GM12801 (cell line): ENCODE measurements around the gene CALB2.

Experiments
- TF ChIP-seq, protein P1 (sequence below): IDR thresholded peaks from one replicate; pipeline ENCODE4 v1.5.1; 2011; ENCODE audit warnings: control low read depth; ENCODE audit not compliant: insufficient read length; ENCODE audit errors: extremely low read depth

CALB2 gene

DNA sequence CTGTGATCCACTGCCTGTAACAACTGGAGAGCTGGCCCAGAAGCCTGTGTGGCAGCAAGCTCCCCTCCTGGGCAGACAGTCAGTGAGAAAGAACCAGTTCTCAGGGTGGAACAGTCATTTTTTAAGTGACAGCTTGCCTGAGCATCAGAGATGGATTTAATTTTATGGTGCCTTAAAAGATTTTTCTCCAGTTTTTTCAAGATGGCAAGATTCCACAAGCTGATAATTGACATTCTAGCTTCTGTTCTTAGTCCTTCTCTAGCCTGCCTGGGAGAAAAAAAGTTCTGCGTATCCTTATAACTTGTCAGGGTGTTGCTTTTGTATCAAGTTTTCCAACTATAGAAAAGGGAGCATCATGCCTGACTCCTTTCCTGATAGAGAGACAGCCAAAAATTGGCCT, 21.2 kb downstream of the CALB2 start:
- TF ChIP-seq, protein P1, sequence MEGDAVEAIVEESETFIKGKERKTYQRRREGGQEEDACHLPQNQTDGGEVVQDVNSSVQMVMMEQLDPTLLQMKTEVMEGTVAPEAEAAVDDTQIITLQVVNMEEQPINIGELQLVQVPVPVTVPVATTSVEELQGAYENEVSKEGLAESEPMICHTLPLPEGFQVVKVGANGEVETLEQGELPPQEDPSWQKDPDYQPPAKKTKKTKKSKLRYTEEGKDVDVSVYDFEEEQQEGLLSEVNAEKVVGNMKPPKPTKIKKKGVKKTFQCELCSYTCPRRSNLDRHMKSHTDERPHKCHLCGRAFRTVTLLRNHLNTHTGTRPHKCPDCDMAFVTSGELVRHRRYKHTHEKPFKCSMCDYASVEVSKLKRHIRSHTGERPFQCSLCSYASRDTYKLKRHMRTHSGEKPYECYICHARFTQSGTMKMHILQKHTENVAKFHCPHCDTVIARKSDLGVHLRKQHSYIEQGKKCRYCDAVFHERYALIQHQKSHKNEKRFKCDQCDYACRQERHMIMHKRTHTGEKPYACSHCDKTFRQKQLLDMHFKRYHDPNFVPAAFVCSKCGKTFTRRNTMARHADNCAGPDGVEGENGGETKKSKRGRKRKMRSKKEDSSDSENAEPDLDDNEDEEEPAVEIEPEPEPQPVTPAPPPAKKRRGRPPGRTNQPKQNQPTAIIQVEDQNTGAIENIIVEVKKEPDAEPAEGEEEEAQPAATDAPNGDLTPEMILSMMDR = no peak

DNA sequence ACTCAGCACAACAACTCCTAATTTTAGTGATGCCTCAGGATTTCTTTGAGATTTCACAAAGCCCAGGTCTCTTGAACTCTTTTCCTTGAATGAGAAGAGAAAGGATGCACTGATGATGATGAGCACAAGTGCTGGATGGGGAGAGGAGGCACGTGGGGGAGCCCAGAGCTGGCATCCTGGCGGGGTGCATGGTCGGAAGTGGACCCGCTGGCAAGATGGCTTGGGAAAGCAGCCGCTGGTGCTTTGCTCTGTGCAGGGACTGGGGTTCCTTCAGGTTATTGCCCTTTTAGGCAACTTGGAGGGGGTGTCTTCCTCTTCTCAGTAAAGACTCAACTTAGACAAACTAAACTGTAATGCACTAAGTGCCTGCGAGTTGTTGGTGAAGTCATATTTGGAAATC, 22.3 kb downstream of the CALB2 start:
- TF ChIP-seq, protein P1 = no peak

DNA sequence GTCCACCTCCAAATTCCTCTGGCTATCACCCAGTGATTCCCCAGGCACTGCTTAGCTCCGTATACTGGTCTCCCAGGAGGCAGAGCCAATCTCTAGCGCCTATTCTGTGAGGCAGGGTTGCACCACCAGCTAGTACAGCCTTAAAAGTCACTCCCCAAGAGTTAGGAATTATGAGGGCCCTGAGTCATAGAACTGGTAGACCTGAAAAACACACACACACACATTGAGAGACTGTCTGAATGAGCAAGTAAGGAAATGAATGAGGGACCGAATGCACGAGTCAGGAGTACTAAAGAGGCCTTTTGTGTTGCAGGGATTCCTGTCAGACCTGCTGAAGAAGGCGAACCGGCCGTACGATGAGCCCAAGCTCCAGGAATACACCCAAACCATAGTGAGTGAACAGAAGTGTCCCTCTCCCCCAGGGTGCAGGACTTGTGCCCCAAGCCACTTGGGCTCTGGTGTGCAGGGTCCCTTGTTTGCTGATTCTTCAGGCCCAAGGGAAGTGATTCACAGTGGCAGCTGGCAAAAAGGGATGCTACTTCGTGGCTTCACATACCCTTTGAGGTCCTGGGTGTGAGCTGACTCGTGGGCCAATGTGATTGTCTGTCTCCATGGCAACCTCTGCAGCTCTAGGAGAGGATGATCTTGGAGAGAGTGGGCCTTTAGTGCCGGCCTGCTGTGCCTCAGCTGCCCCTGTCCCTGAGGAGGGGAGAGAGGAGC, 24.7 kb downstream of the CALB2 start:
- TF ChIP-seq, protein P1 = no peak

DNA sequence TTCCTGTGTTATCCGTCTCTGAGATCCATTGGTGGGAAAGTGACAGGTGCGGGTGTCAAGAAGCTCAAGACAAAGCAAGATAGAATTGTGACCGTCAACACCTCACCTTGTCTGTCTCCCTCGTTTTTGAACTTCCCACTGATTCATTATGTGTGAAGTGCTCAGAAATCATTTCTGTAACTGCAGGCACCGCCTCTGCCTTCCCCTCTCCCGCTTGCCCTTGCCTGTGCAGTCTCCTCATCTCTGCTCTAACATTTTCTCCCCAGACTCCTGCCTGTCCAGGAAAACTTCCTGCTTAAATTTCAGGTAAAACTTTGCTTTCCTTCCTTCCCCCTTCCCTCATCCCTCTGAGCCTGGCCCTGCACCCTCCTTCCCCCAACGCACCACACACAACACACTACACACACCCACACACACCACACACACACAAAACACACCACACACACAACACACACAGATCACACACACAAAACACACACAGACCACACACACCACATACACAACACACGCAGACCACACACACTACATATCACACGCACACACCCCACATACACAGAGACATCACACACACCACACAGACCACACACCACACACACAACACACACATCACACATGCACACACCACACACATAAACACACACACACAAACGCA, 25.7 kb downstream of the CALB2 start:
- TF ChIP-seq, protein P1 = no peak

DNA sequence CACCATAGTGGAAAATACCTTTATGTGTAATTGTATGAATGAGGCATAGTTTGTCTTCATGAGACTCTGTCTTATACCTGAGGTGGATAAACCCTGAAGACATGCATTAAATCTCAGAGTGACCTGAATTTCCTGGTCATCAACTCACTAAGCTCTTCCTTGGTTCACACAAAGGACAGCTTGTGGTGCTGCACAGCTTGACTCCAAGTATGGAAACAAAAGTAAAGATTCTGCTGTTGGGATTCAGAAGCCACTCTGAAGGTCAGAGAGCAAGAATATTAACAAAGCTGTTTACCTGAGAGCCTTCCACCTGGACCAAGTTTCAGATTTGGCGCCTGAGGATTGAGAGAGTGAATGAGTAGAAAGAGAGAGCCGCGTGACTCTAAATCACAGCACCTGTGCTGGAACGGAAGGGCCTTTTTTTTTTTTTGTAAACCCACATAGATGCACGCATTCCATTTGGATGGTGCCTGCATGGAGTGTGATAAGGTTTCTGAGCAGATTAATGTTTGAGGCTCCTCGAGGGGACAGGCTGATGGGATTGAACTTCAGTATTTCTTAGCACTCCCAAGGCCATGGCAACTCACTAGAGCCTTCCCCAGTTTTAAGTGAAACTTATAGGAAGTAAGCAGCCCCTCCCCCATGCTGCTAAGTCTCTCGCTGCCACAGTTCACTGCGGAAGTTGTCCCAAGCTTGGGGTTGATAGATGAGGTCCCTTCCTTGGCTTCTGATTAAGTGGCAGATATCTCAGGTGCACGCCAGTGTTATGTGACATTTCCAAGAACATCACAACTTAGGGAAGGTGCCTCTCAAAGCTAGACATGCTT, 28.7 kb downstream of the CALB2 start:
- TF ChIP-seq, protein P1 = no peak

DNA sequence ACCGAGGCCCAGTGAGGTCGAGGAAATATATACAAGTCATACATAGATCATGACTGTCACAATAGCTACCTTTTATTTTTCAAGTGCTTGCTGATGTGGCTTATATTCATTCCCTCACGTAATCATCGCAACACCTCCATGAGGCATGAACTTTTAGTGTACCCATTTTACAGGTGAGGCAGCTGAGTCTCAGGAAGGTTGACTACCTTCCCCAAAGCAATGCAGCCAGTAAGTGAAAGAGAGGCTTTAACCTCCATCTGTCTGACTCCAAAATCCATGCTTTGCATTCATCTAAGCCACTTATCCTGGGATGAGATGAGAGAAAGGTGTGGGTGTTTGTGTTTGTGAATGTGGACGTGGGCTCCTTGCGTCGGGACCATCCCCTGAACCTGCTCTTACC, 30.8 kb downstream of the CALB2 start:
- TF ChIP-seq, protein P1 = no peak

DNA sequence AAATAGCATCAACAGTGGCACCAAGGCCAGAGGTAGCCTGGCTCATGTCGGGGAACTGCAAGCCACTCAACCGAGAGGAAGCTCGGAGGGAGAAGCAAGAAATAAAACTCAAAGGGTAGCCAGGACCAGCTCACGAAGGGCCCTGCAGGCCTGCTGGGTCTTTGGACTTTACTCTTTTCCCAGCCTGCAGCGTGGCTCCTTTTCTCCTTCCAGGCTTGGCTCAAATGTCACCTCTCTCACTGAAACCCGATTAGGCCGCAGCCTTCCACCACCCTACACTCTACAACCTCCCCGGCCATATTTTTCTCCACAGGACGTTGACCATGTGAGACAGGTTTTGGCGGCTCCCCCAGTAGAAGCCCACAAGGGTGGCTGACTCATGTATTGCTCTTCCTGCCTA, 38.1 kb downstream of the CALB2 start:
- TF ChIP-seq, protein P1 = no peak
